Endothelial cell (in vitro differentiated cells): ENCODE measurements around the gene ANKRD34C. TPM values are rescaled to one million over a fixed set of nuclear protein-coding genes. Genes with fewer than 3 reads are reported as not detected.

Experiments used
- DNase-seq: peaks from one replicate; pipeline ENCODE4 v3.0.0; 2021; ENCODE audit warnings: low spot score
- H3K27ac Mint-ChIP-seq: one replicate; pipeline ENCODE4 v1.8.0; 2021; ENCODE audit warnings: mixed read lengths, inconsistent platforms; ENCODE audit not compliant: unreplicated experiment
- H3K27me3 Mint-ChIP-seq: one replicate; pipeline ENCODE4 v1.8.0; 2021; ENCODE audit warnings: mild to moderate bottlenecking, moderate library complexity, mixed read lengths, inconsistent platforms; ENCODE audit not compliant: unreplicated experiment
- H3K36me3 Mint-ChIP-seq: one replicate; pipeline ENCODE4 v1.8.0; 2021; ENCODE audit warnings: mild to moderate bottlenecking, low read depth, mixed read lengths, inconsistent platforms; ENCODE audit not compliant: unreplicated experiment
- H3K4me1 Mint-ChIP-seq: one replicate; pipeline ENCODE4 v1.8.0; 2021; ENCODE audit warnings: mild to moderate bottlenecking, mixed read lengths, inconsistent platforms; ENCODE audit not compliant: unreplicated experiment
- H3K4me3 Mint-ChIP-seq: one replicate; pipeline ENCODE4 v1.8.0; 2021; ENCODE audit warnings: mild to moderate bottlenecking, mixed read lengths, inconsistent platforms; ENCODE audit not compliant: unreplicated experiment
- H3K9me3 Mint-ChIP-seq: one replicate; pipeline ENCODE4 v1.8.0; 2021; ENCODE audit warnings: mixed read lengths, inconsistent platforms; ENCODE audit not compliant: unreplicated experiment
- long read RNA-seq: library from polyadenylated mRNA; unstranded; transcript quantifications from one replicate; pipeline ENCODE4 v2.0.0, GENCODE V29; 2020; ENCODE audit not compliant: unreplicated experiment
- total RNA-seq: library from RNA; stranded (reverse); fragmentation: NEBNext Ultra II Directional; extraction: Animal tissue kit (Norgen Biotek cat#: 25700); gene quantifications from one replicate; pipeline ENCODE4 v1.2.1, GENCODE V29; 2021; ENCODE audit not compliant: unreplicated experiment
- TF ChIP-seq, protein P1 (sequence below): fragments of 200-600 bp; sonication (generic); IDR thresholded peaks from one replicate; pipeline ENCODE4 v1.5.0; 2021; ENCODE audit warnings: antibody characterized with exemption; ENCODE audit not compliant: unreplicated experiment

The ANKRD34C gene
- total RNA-seq, result not detected
- long read RNA-seq, result 0 reads

DNA sequence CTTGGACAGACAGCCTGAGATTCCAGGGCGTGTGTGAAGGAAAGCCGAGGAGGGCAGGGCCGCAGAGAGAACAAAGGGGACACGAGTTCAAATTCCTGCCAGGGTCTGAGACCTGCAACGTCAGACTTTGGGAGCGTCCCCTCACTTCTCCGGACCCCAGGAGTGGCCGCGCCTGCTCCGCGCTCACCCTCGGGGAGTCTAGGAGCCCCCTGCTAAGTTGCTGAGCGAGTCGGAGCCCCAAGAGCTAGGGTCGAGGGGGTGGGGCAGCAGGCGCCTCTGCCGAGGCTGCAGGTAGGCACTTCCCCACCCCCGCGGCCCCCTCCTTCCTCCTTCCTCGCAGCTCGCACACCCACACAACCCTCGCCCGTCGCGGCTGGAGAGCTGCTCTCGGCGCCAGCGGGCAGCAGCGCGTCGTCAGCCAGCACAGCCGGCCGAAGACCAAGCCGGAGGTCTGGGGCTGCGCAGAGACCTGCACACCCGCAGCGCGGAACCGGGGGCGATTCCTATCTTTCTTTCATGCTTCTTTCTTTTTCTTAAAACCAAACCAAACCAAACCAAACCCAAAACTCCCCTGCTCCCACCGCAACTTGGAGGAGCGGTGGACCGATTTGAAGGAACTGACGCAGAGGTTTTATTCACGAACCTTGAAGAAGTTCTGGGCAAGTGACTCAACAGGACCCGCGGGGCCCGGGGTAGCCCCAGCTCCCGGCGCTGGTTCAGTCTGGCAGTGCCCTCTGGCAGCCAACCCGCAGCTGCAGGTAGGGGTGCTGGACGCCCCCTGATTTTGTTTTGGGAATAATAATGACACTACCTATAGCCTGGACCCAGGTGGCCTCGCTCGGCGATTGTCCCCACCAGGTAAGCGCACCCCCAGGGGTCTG is at the start of gene ANKRD34C:
TSS of gene ANKRD34C (plus strand) at position 352 of the 881 bp plus-strand sequence. CDS start 10,563 bp downstream, outside the sequence.
- TF ChIP-seq, protein P1, sequence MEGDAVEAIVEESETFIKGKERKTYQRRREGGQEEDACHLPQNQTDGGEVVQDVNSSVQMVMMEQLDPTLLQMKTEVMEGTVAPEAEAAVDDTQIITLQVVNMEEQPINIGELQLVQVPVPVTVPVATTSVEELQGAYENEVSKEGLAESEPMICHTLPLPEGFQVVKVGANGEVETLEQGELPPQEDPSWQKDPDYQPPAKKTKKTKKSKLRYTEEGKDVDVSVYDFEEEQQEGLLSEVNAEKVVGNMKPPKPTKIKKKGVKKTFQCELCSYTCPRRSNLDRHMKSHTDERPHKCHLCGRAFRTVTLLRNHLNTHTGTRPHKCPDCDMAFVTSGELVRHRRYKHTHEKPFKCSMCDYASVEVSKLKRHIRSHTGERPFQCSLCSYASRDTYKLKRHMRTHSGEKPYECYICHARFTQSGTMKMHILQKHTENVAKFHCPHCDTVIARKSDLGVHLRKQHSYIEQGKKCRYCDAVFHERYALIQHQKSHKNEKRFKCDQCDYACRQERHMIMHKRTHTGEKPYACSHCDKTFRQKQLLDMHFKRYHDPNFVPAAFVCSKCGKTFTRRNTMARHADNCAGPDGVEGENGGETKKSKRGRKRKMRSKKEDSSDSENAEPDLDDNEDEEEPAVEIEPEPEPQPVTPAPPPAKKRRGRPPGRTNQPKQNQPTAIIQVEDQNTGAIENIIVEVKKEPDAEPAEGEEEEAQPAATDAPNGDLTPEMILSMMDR, result no peak
- peak; percentile 21 for DNase-seq
- H3K9me3 Mint-ChIP-seq, result no peaks in the 10 kb centered on the region
- no peak within 1 kb of the TSS for H3K27ac Mint-ChIP-seq
- peaks cover 15% of the 10 kb centered on the region for H3K27me3 Mint-ChIP-seq
- H3K4me3 Mint-ChIP-seq, result no peak within 1 kb of the TSS
- peaks cover 4% of the 10 kb centered on the region for H3K4me1 Mint-ChIP-seq
- no peaks in the 10 kb centered on the region for H3K36me3 Mint-ChIP-seq

DNA sequence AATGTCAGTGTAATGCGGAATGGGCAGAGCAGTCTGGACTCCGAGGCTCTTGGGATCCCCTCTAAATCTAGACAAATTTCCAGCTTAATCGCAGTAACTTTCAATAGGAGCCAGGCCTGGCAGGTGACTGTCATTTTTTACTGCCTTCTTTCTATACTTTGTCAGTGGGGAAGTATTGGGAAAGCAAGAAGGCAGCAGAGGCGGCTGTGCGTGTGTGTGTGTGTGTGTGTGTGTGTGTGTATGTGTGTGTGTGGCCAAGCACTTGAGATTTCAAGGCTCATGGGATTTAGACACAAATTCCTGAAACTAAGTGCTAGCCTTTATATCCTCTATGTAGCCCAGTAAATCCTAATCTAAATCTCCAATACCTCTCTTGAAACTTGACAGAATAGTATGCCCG is 49.3 kb upstream of the ANKRD34C start:
- no peak for DNase-seq
- Mint-ChIP-seq H3K4me3 (no peak overlapping the region), H3K9me3 (no peaks in the 10 kb centered on the region), H3K36me3 (no peaks in the 10 kb centered on the region), H3K4me1 (no peaks in the 10 kb centered on the region), H3K27ac (no peak overlapping the region), H3K27me3 (peaks cover 2% of the 10 kb centered on the region)
- TF ChIP-seq, protein P1, result no peak

DNA sequence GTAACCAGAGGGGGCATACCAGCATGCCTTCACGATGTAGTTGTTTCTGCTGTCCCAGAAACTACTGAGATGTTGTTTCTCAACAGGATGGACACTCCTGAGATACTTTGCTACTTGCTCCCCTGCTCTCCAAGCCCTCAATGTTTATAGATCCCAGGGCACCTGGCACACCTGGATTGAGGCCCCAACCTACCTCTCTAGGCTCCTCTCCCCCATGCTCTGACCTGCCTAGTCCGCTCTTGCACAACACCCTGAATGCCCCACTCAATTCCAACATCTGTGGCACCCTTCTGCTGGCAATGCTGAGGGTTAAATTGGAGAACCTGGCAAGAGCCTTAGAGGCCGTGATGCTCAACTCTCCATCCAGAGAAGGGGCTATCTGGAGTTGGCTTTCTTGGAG is 42.5 kb upstream of the ANKRD34C start:
- Mint-ChIP-seq H3K27ac (no peak overlapping the region), H3K4me1 (no peaks in the 10 kb centered on the region), H3K36me3 (no peaks in the 10 kb centered on the region), H3K9me3 (no peaks in the 10 kb centered on the region), H3K27me3 (peaks cover 4% of the 10 kb centered on the region), H3K4me3 (no peak overlapping the region)
- no peak for DNase-seq
- TF ChIP-seq, protein P1, result no peak

DNA sequence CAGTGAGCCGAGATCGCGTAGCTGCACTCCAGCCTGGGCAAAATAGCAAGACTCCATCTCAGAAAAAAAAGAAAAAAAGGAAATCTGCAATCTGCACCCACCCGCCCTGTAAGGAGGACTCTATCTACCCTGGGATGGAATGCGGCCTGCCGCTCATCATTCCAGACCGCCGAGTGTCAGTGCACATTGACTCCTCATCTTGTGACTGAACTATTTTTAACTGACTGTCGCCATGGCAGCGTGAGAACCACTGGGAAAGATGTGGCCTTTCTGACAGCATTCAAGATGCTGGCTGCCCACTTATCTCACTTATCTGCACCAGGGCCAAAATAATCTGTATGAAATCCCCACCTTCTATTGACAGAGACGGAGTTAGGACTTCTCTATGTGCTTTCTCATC is 38.8 kb upstream of the ANKRD34C start:
- DNase-seq, result no peak
- no peak overlapping the region for H3K27ac Mint-ChIP-seq
- peaks cover 4% of the 10 kb centered on the region for H3K27me3 Mint-ChIP-seq
- no peaks in the 10 kb centered on the region for H3K36me3 Mint-ChIP-seq
- TF ChIP-seq, protein P1, result no peak
- H3K9me3 Mint-ChIP-seq, result no peaks in the 10 kb centered on the region
- no peaks in the 10 kb centered on the region for H3K4me1 Mint-ChIP-seq
- no peak overlapping the region for H3K4me3 Mint-ChIP-seq

DNA sequence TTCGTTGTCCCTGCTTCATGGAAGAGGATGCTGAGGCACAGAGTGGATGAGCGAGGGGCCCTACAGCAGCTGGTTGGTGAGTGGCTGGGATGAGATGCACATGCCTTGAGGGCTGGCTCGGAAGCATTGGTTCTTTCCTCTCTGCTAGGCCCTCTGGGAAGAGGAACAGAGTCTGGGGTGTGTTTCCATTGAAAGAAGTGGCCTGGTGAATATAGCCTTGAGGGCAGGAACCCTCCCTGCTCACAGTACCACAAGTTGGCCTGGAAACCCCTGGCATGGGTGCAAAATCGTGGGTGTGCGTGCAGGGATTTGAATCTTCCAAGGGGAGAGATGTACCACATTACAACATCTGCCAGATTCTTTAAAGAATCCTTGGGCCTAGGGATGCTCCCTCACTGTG is 37.6 kb upstream of the ANKRD34C start:
- Mint-ChIP-seq H3K27ac (no peak overlapping the region), H3K4me1 (no peaks in the 10 kb centered on the region), H3K36me3 (no peaks in the 10 kb centered on the region), H3K27me3 (peaks cover 4% of the 10 kb centered on the region), H3K4me3 (no peak overlapping the region), H3K9me3 (no peaks in the 10 kb centered on the region)
- no peak for DNase-seq
- TF ChIP-seq, protein P1, result no peak
